AG09309 (cell line): ENCODE measurements around the gene PROSER1.

Experiments used
- DNase-seq: peaks from one replicate; pipeline ENCODE4 v3.0.0-alpha.2; 2010; ENCODE audit warnings: low read depth
- H3K4me3 ChIP-seq: 2 replicates; pipeline ENCODE4 v1.5.1; 2011; ENCODE audit warnings: mild to moderate bottlenecking, low read depth, low read length, moderate library complexity; ENCODE audit not compliant: control insufficient read depth
- TF ChIP-seq, protein P1 (sequence below): IDR thresholded peaks from 2 replicates; pipeline ENCODE4 v1.5.1; 2011; ENCODE audit warnings: mild to moderate bottlenecking, low read depth, low read length, inconsistent platforms; ENCODE audit not compliant: insufficient read depth, control insufficient read depth; ENCODE audit errors: missing control alignments

The PROSER1 gene

DNA sequence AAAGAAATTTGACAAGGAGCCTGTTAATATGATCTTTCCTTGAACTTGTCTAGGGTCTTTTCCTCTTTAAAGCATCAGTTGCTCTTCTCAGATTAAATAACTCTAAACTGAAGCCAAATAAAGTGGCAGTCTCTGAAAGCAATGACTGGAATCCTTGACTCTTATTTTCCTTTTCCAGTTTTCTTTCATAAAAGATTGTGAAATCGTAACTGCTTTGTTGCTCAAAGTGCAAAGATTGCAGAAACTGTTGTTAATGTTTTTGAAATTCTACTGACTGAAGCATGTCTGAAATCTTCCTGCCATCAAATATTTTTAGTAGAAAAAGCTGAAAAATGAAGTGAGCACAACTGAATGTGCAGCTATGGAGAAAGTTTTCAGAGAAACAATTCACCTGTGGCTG, 2.3 kb upstream of the PROSER1 start:
- H3K4me3 ChIP-seq = no peak overlapping the region

DNA sequence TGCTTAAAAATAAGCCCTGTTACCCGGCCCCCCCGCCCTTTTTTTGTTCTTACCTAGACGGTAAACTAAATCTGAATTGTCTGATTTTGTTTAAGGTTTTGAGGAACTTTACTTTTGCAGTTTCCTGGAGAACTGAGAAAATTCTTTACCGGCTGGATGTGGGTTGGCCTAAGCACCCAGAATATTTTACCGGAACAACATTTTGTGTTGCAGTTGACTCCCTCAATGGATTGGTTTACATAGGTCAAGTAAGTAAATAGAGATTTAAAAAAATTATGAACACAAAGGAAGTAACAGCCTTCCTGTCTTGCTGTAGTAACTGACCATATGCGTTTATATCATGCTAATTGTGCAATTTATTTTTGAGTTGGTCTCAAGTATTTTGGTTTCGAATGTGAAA, 1.2 kb upstream of the PROSER1 start:
- H3K4me3 ChIP-seq = peak overlapping the region; percentile 74
- DNase-seq = no peak
- TF ChIP-seq, protein P1, sequence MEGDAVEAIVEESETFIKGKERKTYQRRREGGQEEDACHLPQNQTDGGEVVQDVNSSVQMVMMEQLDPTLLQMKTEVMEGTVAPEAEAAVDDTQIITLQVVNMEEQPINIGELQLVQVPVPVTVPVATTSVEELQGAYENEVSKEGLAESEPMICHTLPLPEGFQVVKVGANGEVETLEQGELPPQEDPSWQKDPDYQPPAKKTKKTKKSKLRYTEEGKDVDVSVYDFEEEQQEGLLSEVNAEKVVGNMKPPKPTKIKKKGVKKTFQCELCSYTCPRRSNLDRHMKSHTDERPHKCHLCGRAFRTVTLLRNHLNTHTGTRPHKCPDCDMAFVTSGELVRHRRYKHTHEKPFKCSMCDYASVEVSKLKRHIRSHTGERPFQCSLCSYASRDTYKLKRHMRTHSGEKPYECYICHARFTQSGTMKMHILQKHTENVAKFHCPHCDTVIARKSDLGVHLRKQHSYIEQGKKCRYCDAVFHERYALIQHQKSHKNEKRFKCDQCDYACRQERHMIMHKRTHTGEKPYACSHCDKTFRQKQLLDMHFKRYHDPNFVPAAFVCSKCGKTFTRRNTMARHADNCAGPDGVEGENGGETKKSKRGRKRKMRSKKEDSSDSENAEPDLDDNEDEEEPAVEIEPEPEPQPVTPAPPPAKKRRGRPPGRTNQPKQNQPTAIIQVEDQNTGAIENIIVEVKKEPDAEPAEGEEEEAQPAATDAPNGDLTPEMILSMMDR = no peak

More for the DNA sequence above, 2.3 kb upstream of the PROSER1 start:
- no peak for DNase-seq
- TF ChIP-seq, protein P1 = no peak

DNA sequence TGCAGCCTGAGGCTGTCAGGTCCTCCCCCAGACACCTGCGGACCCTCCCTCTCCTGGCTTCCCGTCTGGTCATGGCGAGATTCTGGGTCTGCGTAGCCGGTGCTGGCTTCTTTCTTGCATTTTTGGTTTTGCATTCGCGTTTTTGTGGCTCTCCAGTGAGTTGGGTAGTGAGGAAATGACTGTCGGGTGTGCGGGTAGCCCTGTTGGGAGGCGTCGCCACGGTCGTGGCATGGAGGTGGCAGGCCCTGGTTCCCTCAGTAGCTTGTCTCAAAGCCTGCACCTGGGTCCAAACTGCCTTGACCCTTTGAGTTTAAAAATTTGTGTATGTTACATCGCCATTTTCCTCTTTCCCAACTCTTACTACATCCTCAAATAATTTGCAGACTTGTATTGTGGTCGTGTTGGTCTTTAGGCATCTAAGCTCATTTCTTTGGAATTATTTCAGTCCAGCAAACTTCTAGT, 711 bp upstream of the PROSER1 start:
- TF ChIP-seq, protein P1 = no peak
- peak overlapping the region; percentile 74 for H3K4me3 ChIP-seq
- DNase-seq = no peak

DNA sequence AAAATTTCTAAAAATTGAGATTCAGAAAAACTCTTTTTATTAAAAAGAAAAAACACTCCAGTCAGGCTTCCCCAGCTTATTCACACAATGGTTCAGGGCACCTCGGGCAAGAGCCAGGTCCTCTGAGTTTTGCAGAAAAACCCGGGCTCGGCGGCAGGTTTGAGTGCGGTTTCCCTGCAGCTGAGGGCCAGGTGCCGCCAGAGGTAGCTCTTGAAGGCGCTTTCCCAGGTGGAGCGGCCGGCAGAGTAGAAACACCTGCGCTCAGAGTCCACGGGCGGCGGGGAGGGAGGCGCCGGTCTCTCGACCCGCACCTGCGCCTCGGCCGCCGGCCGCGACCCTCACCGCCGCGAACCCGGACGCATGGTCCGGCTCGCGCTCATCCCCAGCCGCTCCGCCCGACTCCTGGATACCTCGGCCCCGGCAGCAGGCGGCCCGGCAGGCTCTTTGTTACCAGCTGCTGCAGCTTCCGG, 444 bp downstream of the PROSER1 start:
- DNase-seq = no peak
- peak overlapping the region; percentile 74 for H3K4me3 ChIP-seq
- TF ChIP-seq, protein P1 = no peak

DNA sequence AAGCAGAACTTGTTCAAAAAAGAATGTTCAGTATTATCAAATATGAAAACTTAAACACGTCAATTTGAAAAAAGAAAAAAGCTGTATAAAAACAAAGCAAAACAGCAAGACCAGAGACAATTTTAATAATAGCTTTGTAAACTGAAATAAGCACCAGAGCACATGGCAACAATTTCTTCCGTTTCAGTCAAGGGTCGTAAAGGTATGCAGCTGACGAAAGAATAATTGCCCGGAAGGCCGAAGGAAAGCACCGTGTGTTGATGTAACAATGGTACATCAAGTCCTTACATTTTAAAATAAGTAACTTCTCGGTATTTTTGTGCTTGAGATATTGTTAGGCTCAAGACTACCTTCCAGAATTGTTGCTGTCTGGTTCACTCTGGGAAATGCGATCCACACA, 1.7 kb downstream of the PROSER1 start:
- TF ChIP-seq, protein P1 = no peak
- DNase-seq = no peak
- H3K4me3 ChIP-seq = peak overlapping the region; percentile 74

DNA sequence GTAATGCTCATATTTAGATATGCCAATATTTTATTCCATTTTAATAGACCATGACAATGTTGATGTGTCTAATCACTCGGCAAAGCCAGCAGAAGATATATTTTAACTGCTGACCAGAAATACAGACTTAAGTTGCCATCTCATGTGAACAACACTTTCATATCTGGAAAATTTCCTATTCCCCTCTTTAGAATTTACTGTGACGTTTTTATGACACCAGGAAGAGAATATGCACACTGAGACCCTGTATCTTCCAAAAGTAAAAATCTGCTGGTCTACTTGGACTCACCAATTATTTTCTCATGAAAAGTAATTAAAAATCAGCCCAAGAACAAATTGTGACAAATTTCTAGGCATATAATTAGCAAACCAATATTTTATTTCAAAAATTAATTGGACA, 2.1 kb downstream of the PROSER1 start:
- peak overlapping the region; percentile 74 for H3K4me3 ChIP-seq
- TF ChIP-seq, protein P1 = no peak
- no peak for DNase-seq

DNA sequence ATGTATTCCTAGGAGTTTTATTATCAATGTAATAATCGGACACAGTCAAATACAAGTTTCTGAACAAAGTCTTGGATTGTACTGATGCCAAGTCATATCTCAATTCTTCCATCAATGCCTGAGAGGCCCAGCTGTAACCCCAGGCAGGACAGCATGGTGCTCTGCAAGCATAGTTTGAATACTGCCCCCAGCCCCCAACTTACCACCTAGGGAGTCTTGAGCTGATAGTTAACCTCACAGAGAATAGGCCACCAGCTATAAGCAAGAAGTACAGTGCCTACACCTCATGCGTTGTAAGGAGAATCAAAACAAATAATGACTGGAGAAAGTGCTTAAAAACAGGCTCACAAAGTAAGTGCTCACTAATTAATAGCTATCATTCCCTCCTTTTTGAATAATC, 2.7 kb downstream of the PROSER1 start:
- peak overlapping the region; percentile 8; the same call in 1 of the 2 replicates for H3K4me3 ChIP-seq
- no peak for DNase-seq
- TF ChIP-seq, protein P1 = no peak
